Testis (tissue), 3 donors: Measurements from ENCODE around the gene CHODL. TPM values are rescaled to one million over a fixed set of nuclear protein-coding genes. Genes with fewer than 3 reads are reported as not detected.
A peak's percentile ranks its signal among the peaks of the same experiment; 100 is the strongest.

Experiments used
- DNase-seq: peaks from one replicate; pipeline ENCODE4 v3.0.0-alpha.2; 2019
- H3K27ac ChIP-seq, 2 donors: fragments of 200-600 bp; sonication (generic); one replicate each; pipeline ENCODE4 v1.5.1; 2019
- H3K27me3 ChIP-seq: fragments of 200-600 bp; sonication (generic); one replicate; pipeline ENCODE4 v1.5.1; 2019
- H3K36me3 ChIP-seq: fragments of 200-600 bp; sonication (generic); one replicate; pipeline ENCODE4 v1.5.1; 2017; ENCODE audit warnings: low read depth; ENCODE audit errors: missing control alignments
- H3K4me1 ChIP-seq: fragments of 200-600 bp; sonication (generic); one replicate; pipeline ENCODE4 v1.5.1; 2019
- H3K4me3 ChIP-seq, 2 donors: fragments of 200-600 bp; sonication (generic); one replicate each; pipeline ENCODE4 v1.5.1; 2017 to 2019
- H3K9me3 ChIP-seq: fragments of 200-600 bp; sonication (generic); one replicate; pipeline ENCODE4 v1.5.1; 2017
- CTCF ChIP-seq, 3 experiments: fragments of 450-650 bp in 2 of 3; fragments of 200-600 bp in 1 of 3; sonication (generic) in 1 of 3; IDR thresholded peaks; one replicate each; pipeline ENCODE4 v1.5.1; 2016 to 2019; ENCODE audit warnings: antibody characterized with exemption in 3 of 3, mild to moderate bottlenecking in 2 of 3, moderate library complexity in 1 of 3
- POLR2A ChIP-seq: fragments of 450-650 bp; IDR thresholded peaks from one replicate; pipeline ENCODE4 v1.6.1; 2017; ENCODE audit warnings: antibody characterized with exemption, mild to moderate bottlenecking, moderate library complexity
- WGBS, 2 donors: methylation state at CpG; one replicate each; pipeline ENCODE4 v1.1.5; 2018; 5-methylcytosine and 5-hydroxymethylcytosine counted together
- intact Hi-C: fragments of 100-400 bp; cut with DNase I; formaldehyde crosslinking; loops from one replicate; pipeline ENCODE4 v1.15.1; 2023; ENCODE audit warnings: low total_unique reads
- polyA plus RNA-seq: library from polyadenylated mRNA; stranded (reverse); fragments of 350-450 nt; fragmentation: Illumina TruSeq; extraction: RNeasy Lipid Tissue Mini Kit (QIAGEN cat#74804); gene quantifications from one replicate; pipeline ENCODE4 v1.2.3, GENCODE V29; 2014; ENCODE audit warnings: low read depth, low replicate concordance; ENCODE audit not compliant: insufficient read depth
- total RNA-seq, 2 donors: library from RNA; depleted of rRNA; stranded (reverse); fragments of >200 nt; gene quantifications; one replicate each; pipeline ENCODE4 v1.2.3, GENCODE V29; 2016

The CHODL gene
- total and polyA plus RNA-seq, 3 donors from 2014 or later = 70.5 to 145 (median 123) TPM

GRCh38 chr21:18222346-18222745 is 22.3 kb upstream of the CHODL start:
- Histone ChIP-seq H3K4me1 (no peaks in the 10 kb centered on the region), H3K36me3 (no peaks in the 10 kb centered on the region), H3K27me3 (no peaks in the 10 kb centered on the region), H3K27ac (no peak overlapping the region), H3K9me3 (no peaks in the 10 kb centered on the region), H3K4me3 (no peak overlapping the region)
- no peak for DNase-seq
- TF ChIP-seq POLR2A (no peak), CTCF (IDR thresholded peaks at IDR 0.05) (no peak)
- intact Hi-C loops = no loop called here
- WGBS, 2 donors = 73% methylated on average over 1 of the region's 1 CpG; no CpG with 5 or more reads in 1 of the 2 donors

GRCh38 chr21:18228060-18228739 is 16.4 kb upstream of the CHODL start:
- no peaks in the 10 kb centered on the region for H3K9me3 ChIP-seq
- DNase-seq = no peak
- H3K4me1 ChIP-seq = no peaks in the 10 kb centered on the region
- no peaks in the 10 kb centered on the region for H3K36me3 ChIP-seq
- H3K27me3 ChIP-seq = no peaks in the 10 kb centered on the region
- no peak overlapping the region for H3K4me3 ChIP-seq
- TF ChIP-seq CTCF (IDR thresholded peaks at IDR 0.05) = no peak
- no peak for TF ChIP-seq POLR2A
- intact Hi-C loops = no loop called here
- 65 to 75% methylated on average over 5 of the region's 5 CpGs for WGBS, 2 donors
- H3K27ac ChIP-seq = no peak overlapping the region

GRCh38 chr21:18235545-18235944 is 9.1 kb upstream of the CHODL start:
- Histone ChIP-seq H3K4me1 (no peaks in the 10 kb centered on the region), H3K36me3 (no peaks in the 10 kb centered on the region), H3K27ac (no peak overlapping the region), H3K9me3 (no peaks in the 10 kb centered on the region), H3K27me3 (no peaks in the 10 kb centered on the region), H3K4me3 (no peak overlapping the region)
- WGBS, 2 donors = 81 to 88% methylated on average over 1 of the region's 1 CpG
- intact Hi-C loops = no loop called here
- TF ChIP-seq CTCF (IDR thresholded peaks at IDR 0.05) (no peak), POLR2A (no peak)
- DNase-seq = no peak

- no peaks in the 10 kb centered on the region for H3K36me3 ChIP-seq
- peak overlapping the region; percentile 47 to 70 for H3K4me3 ChIP-seq
- H3K9me3 ChIP-seq = no peaks in the 10 kb centered on the region
- TF ChIP-seq CTCF (IDR thresholded peaks at IDR 0.05) (no peak), POLR2A (no peak)
- H3K4me1 ChIP-seq = no peaks in the 10 kb centered on the region
- H3K27ac ChIP-seq = peak overlapping the region; percentile 67 to 68
- peak; percentile 55 for DNase-seq
- 3 to 4% methylated on average over 22 of the region's 22 CpGs for WGBS, 2 donors
- no peaks in the 10 kb centered on the region for H3K27me3 ChIP-seq
- intact Hi-C loops = no loop called here
Observed at GRCh38 chr21:18245464-18245967, 883 bp downstream of the CHODL start.

- no peak overlapping the region for H3K4me3 ChIP-seq
- TF ChIP-seq CTCF (IDR thresholded peaks at IDR 0.05) (no peak), POLR2A (no peak)
- H3K9me3 ChIP-seq = no peaks in the 10 kb centered on the region
- H3K27me3 ChIP-seq = no peaks in the 10 kb centered on the region
- no peaks in the 10 kb centered on the region for H3K4me1 ChIP-seq
- DNase-seq = no peak
- intact Hi-C loops = no loop called here
- 66 to 81% methylated on average over 1 of the region's 1 CpG for WGBS, 2 donors
- H3K27ac ChIP-seq = no peak overlapping the region
- no peaks in the 10 kb centered on the region for H3K36me3 ChIP-seq
Observed at GRCh38 chr21:18248171-18248570, 3.5 kb downstream of the CHODL start.
